Measurements from ENCODE around the gene JAG1.

DNA sequence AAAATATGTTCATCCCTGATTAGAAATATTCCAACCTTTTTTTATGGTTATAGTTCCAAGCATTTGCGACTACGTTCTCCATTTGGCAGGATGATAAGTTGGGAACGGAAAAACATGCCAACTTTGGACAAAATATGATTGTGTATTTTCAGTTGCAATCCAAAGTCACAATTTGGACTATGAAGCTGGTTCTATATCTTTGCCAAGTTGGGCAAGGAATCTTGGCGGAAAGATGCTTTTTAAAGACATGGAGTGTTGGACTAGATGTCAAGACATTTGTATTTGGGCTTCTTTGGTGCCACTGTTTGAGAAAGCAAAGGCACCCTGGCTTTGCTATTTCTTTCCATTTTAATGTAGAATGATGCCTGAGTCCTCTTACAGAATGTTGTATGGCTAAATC, 33.3 kb upstream of the JAG1 start:
- TF ChIP-seq, protein P1, sequence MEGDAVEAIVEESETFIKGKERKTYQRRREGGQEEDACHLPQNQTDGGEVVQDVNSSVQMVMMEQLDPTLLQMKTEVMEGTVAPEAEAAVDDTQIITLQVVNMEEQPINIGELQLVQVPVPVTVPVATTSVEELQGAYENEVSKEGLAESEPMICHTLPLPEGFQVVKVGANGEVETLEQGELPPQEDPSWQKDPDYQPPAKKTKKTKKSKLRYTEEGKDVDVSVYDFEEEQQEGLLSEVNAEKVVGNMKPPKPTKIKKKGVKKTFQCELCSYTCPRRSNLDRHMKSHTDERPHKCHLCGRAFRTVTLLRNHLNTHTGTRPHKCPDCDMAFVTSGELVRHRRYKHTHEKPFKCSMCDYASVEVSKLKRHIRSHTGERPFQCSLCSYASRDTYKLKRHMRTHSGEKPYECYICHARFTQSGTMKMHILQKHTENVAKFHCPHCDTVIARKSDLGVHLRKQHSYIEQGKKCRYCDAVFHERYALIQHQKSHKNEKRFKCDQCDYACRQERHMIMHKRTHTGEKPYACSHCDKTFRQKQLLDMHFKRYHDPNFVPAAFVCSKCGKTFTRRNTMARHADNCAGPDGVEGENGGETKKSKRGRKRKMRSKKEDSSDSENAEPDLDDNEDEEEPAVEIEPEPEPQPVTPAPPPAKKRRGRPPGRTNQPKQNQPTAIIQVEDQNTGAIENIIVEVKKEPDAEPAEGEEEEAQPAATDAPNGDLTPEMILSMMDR (conservative IDR thresholded peaks at IDR 0.05; ENCODE audit: low read depth, low read length): no peak
- TF ChIP-seq POLR2A (IDR thresholded peaks at IDR 0.05; ENCODE audit: low read depth, low read length) (no peak), RFX5 (IDR thresholded peaks at IDR 0.05; ENCODE audit: low read depth, low read length) (no peak), MXI1 (IDR thresholded peaks at IDR 0.05; ENCODE audit: borderline replicate concordance, low read depth, low read length) (no peak), MAFK (IDR thresholded peaks at IDR 0.05; ENCODE audit: low read depth, low read length) (no peak), MAZ (IDR thresholded peaks at IDR 0.05; ENCODE audit: borderline replicate concordance, low read depth, low read length) (no peak), SMC3 (IDR thresholded peaks at IDR 0.05; ENCODE audit: low read depth, low read length) (no peak), NFE2L2 (IDR thresholded peaks at IDR 0.05; ENCODE audit: low read depth, low read length) (no peak), BHLHE40 (IDR thresholded peaks at IDR 0.05; ENCODE audit: low read depth, low read length) (no peak), RCOR1 (IDR thresholded peaks at IDR 0.05; ENCODE audit: insufficient replicate concordance, low read length) (no peak)
- TF ChIP-seq, protein P2, sequence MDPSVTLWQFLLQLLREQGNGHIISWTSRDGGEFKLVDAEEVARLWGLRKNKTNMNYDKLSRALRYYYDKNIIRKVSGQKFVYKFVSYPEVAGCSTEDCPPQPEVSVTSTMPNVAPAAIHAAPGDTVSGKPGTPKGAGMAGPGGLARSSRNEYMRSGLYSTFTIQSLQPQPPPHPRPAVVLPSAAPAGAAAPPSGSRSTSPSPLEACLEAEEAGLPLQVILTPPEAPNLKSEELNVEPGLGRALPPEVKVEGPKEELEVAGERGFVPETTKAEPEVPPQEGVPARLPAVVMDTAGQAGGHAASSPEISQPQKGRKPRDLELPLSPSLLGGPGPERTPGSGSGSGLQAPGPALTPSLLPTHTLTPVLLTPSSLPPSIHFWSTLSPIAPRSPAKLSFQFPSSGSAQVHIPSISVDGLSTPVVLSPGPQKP (IDR thresholded peaks at IDR 0.05; ENCODE audit: borderline replicate concordance, low read depth, low read length): no peak
- TF ChIP-seq, protein P3, sequence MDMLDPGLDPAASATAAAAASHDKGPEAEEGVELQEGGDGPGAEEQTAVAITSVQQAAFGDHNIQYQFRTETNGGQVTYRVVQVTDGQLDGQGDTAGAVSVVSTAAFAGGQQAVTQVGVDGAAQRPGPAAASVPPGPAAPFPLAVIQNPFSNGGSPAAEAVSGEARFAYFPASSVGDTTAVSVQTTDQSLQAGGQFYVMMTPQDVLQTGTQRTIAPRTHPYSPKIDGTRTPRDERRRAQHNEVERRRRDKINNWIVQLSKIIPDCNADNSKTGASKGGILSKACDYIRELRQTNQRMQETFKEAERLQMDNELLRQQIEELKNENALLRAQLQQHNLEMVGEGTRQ (IDR thresholded peaks at IDR 0.05; ENCODE audit: low read depth, low read length): no peak

All from IMR-90 (cell line).